ENCODE results near the gene ITGAD.

- TF ChIP-seq, protein P1, sequence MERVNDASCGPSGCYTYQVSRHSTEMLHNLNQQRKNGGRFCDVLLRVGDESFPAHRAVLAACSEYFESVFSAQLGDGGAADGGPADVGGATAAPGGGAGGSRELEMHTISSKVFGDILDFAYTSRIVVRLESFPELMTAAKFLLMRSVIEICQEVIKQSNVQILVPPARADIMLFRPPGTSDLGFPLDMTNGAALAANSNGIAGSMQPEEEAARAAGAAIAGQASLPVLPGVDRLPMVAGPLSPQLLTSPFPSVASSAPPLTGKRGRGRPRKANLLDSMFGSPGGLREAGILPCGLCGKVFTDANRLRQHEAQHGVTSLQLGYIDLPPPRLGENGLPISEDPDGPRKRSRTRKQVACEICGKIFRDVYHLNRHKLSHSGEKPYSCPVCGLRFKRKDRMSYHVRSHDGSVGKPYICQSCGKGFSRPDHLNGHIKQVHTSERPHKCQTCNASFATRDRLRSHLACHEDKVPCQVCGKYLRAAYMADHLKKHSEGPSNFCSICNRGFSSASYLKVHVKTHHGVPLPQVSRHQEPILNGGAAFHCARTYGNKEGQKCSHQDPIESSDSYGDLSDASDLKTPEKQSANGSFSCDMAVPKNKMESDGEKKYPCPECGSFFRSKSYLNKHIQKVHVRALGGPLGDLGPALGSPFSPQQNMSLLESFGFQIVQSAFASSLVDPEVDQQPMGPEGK (tag by site-specific recombination; IDR thresholded peaks at IDR 0.05): no peak
- no peak for TF ChIP-seq ZNF221 (tag by site-specific recombination; IDR thresholded peaks at IDR 0.05; ENCODE audit: borderline replicate concordance)
- TF ChIP-seq, protein P2, sequence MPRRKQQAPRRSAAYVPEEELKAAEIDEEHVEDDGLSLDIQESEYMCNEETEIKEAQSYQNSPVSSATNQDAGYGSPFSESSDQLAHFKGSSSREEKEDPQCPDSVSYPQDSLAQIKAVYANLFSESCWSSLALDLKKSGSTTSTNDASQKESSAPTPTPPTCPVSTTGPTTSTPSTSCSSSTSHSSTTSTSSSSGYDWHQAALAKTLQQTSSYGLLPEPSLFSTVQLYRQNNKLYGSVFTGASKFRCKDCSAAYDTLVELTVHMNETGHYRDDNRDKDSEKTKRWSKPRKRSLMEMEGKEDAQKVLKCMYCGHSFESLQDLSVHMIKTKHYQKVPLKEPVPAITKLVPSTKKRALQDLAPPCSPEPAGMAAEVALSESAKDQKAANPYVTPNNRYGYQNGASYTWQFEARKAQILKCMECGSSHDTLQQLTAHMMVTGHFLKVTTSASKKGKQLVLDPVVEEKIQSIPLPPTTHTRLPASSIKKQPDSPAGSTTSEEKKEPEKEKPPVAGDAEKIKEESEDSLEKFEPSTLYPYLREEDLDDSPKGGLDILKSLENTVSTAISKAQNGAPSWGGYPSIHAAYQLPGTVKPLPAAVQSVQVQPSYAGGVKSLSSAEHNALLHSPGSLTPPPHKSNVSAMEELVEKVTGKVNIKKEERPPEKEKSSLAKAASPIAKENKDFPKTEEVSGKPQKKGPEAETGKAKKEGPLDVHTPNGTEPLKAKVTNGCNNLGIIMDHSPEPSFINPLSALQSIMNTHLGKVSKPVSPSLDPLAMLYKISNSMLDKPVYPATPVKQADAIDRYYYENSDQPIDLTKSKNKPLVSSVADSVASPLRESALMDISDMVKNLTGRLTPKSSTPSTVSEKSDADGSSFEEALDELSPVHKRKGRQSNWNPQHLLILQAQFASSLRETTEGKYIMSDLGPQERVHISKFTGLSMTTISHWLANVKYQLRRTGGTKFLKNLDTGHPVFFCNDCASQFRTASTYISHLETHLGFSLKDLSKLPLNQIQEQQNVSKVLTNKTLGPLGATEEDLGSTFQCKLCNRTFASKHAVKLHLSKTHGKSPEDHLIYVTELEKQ (tag by site-specific recombination; IDR thresholded peaks at IDR 0.05; ENCODE audit: borderline replicate concordance): no peak
- no peak for TF ChIP-seq CTCF (tag by site-specific recombination; IDR thresholded peaks at IDR 0.05)
- TF ChIP-seq ZNF560 (tag by site-specific recombination; IDR thresholded peaks at IDR 0.05; ENCODE audit: borderline replicate concordance): no peak
- no peak for TF ChIP-seq ZBTB21 (tag by site-specific recombination; IDR thresholded peaks at IDR 0.05)
- no peak for TF ChIP-seq SCRT1 (tag by site-specific recombination; IDR thresholded peaks at IDR 0.05; ENCODE audit: borderline replicate concordance)
- TF ChIP-seq, protein P3, sequence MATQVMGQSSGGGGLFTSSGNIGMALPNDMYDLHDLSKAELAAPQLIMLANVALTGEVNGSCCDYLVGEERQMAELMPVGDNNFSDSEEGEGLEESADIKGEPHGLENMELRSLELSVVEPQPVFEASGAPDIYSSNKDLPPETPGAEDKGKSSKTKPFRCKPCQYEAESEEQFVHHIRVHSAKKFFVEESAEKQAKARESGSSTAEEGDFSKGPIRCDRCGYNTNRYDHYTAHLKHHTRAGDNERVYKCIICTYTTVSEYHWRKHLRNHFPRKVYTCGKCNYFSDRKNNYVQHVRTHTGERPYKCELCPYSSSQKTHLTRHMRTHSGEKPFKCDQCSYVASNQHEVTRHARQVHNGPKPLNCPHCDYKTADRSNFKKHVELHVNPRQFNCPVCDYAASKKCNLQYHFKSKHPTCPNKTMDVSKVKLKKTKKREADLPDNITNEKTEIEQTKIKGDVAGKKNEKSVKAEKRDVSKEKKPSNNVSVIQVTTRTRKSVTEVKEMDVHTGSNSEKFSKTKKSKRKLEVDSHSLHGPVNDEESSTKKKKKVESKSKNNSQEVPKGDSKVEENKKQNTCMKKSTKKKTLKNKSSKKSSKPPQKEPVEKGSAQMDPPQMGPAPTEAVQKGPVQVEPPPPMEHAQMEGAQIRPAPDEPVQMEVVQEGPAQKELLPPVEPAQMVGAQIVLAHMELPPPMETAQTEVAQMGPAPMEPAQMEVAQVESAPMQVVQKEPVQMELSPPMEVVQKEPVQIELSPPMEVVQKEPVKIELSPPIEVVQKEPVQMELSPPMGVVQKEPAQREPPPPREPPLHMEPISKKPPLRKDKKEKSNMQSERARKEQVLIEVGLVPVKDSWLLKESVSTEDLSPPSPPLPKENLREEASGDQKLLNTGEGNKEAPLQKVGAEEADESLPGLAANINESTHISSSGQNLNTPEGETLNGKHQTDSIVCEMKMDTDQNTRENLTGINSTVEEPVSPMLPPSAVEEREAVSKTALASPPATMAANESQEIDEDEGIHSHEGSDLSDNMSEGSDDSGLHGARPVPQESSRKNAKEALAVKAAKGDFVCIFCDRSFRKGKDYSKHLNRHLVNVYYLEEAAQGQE (tag by site-specific recombination; IDR thresholded peaks at IDR 0.05): no peak
These were observed 82.8 kb downstream of the ITGAD start for GRCh38 chr16:31475946-31476302.
